NCI-H524 treated with DMSO at 0.1 percent for 48 hours (cell line): ENCODE data around the gene VPS13C.

ENCODE experiments used
- DNase-seq: peaks from one replicate; lab custom pipeline; 2025; lab: John Stamatoyannopoulos, UW

VPS13C gene

GRCh38 chr15:61935493-61935892 lies 124.8 kb downstream of the VPS13C start:
- no peak for DNase-seq

- DNase-seq, result no peak
Measured at GRCh38 chr15:61929452-61929851, 130.8 kb downstream of the VPS13C start.

- no peak for DNase-seq
Measured at GRCh38 chr15:61923173-61923572, 137.1 kb downstream of the VPS13C start.

- no peak for DNase-seq
Measured at GRCh38 chr15:61921093-61921492, 139.2 kb downstream of the VPS13C start.

GRCh38 chr15:61917457-61917856 lies 142.8 kb downstream of the VPS13C start:
- no peak for DNase-seq

GRCh38 chr15:61916104-61916503 lies 144.1 kb downstream of the VPS13C start:
- no peak for DNase-seq

GRCh38 chr15:61915640-61916039 lies 144.6 kb downstream of the VPS13C start:
- DNase-seq, result no peak

GRCh38 chr15:61910839-61911369 lies 149.3 kb downstream of the VPS13C start:
- DNase-seq, result no peak

- no peak for DNase-seq
Measured at GRCh38 chr15:61908241-61908640, 152.0 kb downstream of the VPS13C start.

GRCh38 chr15:61907753-61908086 lies 152.5 kb downstream of the VPS13C start:
- no peak for DNase-seq

- DNase-seq, result no peak
Measured at GRCh38 chr15:61906961-61907752, 153.1 kb downstream of the VPS13C start.

GRCh38 chr15:61893146-61893545 lies 167.1 kb downstream of the VPS13C start:
- DNase-seq, result no peak

GRCh38 chr15:61892140-61892539 lies 168.1 kb downstream of the VPS13C start:
- DNase-seq, result no peak

- no peak for DNase-seq
Measured at GRCh38 chr15:61890106-61890505, 170.1 kb downstream of the VPS13C start.

GRCh38 chr15:61889706-61890105 lies 170.5 kb downstream of the VPS13C start:
- DNase-seq, result no peak

GRCh38 chr15:61888074-61888780 lies 172.0 kb downstream of the VPS13C start:
- DNase-seq, result no peak

GRCh38 chr15:61880084-61880483 lies 180.2 kb downstream of the VPS13C start:
- DNase-seq, result no peak

- DNase-seq, result no peak
Measured at GRCh38 chr15:61879219-61879618, 181.0 kb downstream of the VPS13C start.

GRCh38 chr15:61871926-61872522 lies 188.2 kb downstream of the VPS13C start:
- DNase-seq, result no peak

- DNase-seq, result no peak
Measured at GRCh38 chr15:61869656-61870055, 190.6 kb downstream of the VPS13C start.

- no peak for DNase-seq
Measured at GRCh38 chr15:61861962-61862361, 198.3 kb downstream of the VPS13C start.

GRCh38 chr15:61857169-61857829 lies 202.9 kb downstream of the VPS13C start:
- DNase-seq, result no peak
